GM19372 (cell line): ENCODE data around the gene IPO11.
"Not testable (repeated sequence)": the region's sequence is repeated elsewhere in the genome, so short reads cannot be mapped to it uniquely, and the experiment has no call there.

Experiments used
- ATAC-seq: cut with Tn5 transposase; IDR thresholded peaks from one replicate; pipeline ENCODE4 v1.9.1; 2021; ENCODE audit warnings: mild to moderate bottlenecking, low read depth, moderate library complexity; ENCODE audit not compliant: unreplicated experiment

IPO11 gene

GRCh38 chr5:62593331-62593730 lies 180.8 kb downstream of the IPO11 start:
- ATAC-seq, result no peak

GRCh38 chr5:62594364-62594984 lies 181.9 kb downstream of the IPO11 start:
- ATAC-seq, result no peak

- ATAC-seq, result no peak
Measured at GRCh38 chr5:62596096-62596495, 183.5 kb downstream of the IPO11 start.

GRCh38 chr5:62596691-62597090 lies 184.1 kb downstream of the IPO11 start:
- ATAC-seq, result no peak

- no peak for ATAC-seq
Measured at GRCh38 chr5:62597314-62597713, 184.8 kb downstream of the IPO11 start.

GRCh38 chr5:62600560-62601252 lies 188.1 kb downstream of the IPO11 start:
- no peak for ATAC-seq

GRCh38 chr5:62603934-62604333 lies 191.4 kb downstream of the IPO11 start:
- ATAC-seq, result no peak

GRCh38 chr5:62605638-62606037 lies 193.1 kb downstream of the IPO11 start:
- ATAC-seq, result no peak

- no peak for ATAC-seq
Measured at GRCh38 chr5:62606878-62607277, 194.3 kb downstream of the IPO11 start.

GRCh38 chr5:62607615-62608014 lies 195.1 kb downstream of the IPO11 start:
- no peak for ATAC-seq

GRCh38 chr5:62608529-62609511 lies 196.3 kb downstream of the IPO11 start:
- no peak for ATAC-seq

GRCh38 chr5:62614355-62614754 lies 201.8 kb downstream of the IPO11 start:
- no peak for ATAC-seq

GRCh38 chr5:62616615-62617277 lies 204.2 kb downstream of the IPO11 start:
- ATAC-seq, result no peak

GRCh38 chr5:62617943-62618342 lies 205.4 kb downstream of the IPO11 start:
- ATAC-seq, result no peak

GRCh38 chr5:62620761-62621160 lies 208.2 kb downstream of the IPO11 start:
- ATAC-seq, result no peak

- no peak for ATAC-seq
Measured at GRCh38 chr5:62621280-62621679, 208.7 kb downstream of the IPO11 start.

- ATAC-seq, result no peak
Measured at GRCh38 chr5:62623271-62623670, 210.7 kb downstream of the IPO11 start.

GRCh38 chr5:62624436-62624835 lies 211.9 kb downstream of the IPO11 start:
- not testable (repeated sequence) for ATAC-seq

GRCh38 chr5:62626534-62626933 lies 214.0 kb downstream of the IPO11 start:
- no peak for ATAC-seq

- ATAC-seq, result no peak
Measured at GRCh38 chr5:62627121-62627520, 214.6 kb downstream of the IPO11 start.

- ATAC-seq, result no peak
Measured at GRCh38 chr5:62627901-62628300, 215.3 kb downstream of the IPO11 start.
